ENCODE measurements around the gene IRF2. TPM values are rescaled to one million over a fixed set of nuclear protein-coding genes. Genes with fewer than 3 reads are reported as not detected.

The IRF2 gene
- total and polyA plus RNA-seq, 2 of the 8 experiments (the other 6 are each of a cell fraction or from before 2014, with no cell fraction given): 13.8 to 17.0 TPM

- Histone ChIP-seq H4K91ac (replicated peaks; ENCODE audit: insufficient read length, low read length) (no peak overlapping the region), H3K27ac (ENCODE audit: low read depth, low read length) (no peak overlapping the region), H3K9ac (replicated peaks in 1 of 4; ENCODE audit: extremely low read depth in 1 of 4, low read depth in 3 of 4, low read length in 3 of 4) (no peak overlapping the region), H2BK12ac (ENCODE audit: low read depth, low read length) (no peak overlapping the region; the same call in 1 of the 2 replicates), H4K8ac (ENCODE audit: extremely low read depth, insufficient read depth, low read length) (no peak overlapping the region), H2BK20ac (ENCODE audit: low read length) (no peak overlapping the region), H3K4me2 (ENCODE audit: insufficient read depth in 1 of 2, low read depth in 2 of 2, low read length in 2 of 2) (no peak overlapping the region), H3K4ac (replicated peaks; ENCODE audit: insufficient read length, low read depth, low read length) (no peak overlapping the region), H2AFZ (ENCODE audit: low read length) (no peak overlapping the region), H2BK120ac (replicated peaks; ENCODE audit: low read depth, low read length) (no peak overlapping the region), H3K23me2 (ENCODE audit: low read depth, low read length) (no peaks in the 10 kb centered on the region), H3K18ac (ENCODE audit: extremely low read depth, low read length) (no peak overlapping the region), H3K9me3 (ENCODE audit: insufficient read depth in 2 of 2, low read depth in 1 of 2, low read length in 1 of 2) (no peaks in the 10 kb centered on the region), H4K5ac (ENCODE audit: insufficient read length, low read depth, low read length) (no peak overlapping the region), H2BK15ac (ENCODE audit: low read length) (no peak overlapping the region), H3K23ac (ENCODE audit: insufficient read length) (no peak overlapping the region), H3K4me3 (ENCODE audit: extremely low read depth in 1 of 4, insufficient read depth in 2 of 4, low read depth in 3 of 4, low read length in 4 of 4) (no peak overlapping the region), H3K14ac (ENCODE audit: insufficient read length) (no peak overlapping the region), H3K56ac (replicated peaks; ENCODE audit: insufficient read length, low read depth, low read length) (no peak overlapping the region), H3K79me1 (ENCODE audit: low read depth, low read length) (no peaks in the 10 kb centered on the region; the same call in 1 of the 2 replicates), H3K4me1 (replicated peaks in 1 of 4; ENCODE audit: control insufficient read depth in 3 of 4, insufficient read depth in 4 of 4, low read length in 3 of 4) (peaks cover 3 to 13% (median 8%) of the 10 kb centered on the region in 4 experiments; a peak in 6 of 7 replicates), H3K79me2 (ENCODE audit: control insufficient read depth in 1 of 2, insufficient read depth in 2 of 2, low read length in 2 of 2) (no peaks in the 10 kb centered on the region), H3K27me3 (replicated peaks in 1 of 4; ENCODE audit: control insufficient read depth in 3 of 4, extremely low read depth in 1 of 4, insufficient read depth in 3 of 4, low read length in 3 of 4) (no peaks in the 10 kb centered on the region), H2BK5ac (ENCODE audit: low read depth, low read length) (no peak overlapping the region), H4K20me1 (replicated peaks in 1 of 2; ENCODE audit: control insufficient read depth in 1 of 2, insufficient read depth in 2 of 2, low read length in 2 of 2) (no peaks in the 10 kb centered on the region), H3K36me3 (ENCODE audit: control insufficient read depth in 2 of 4, insufficient read depth in 4 of 4, low read length in 3 of 4) (peaks cover 0 to 21% (median 3%) of the 10 kb centered on the region in 4 experiments; a peak in 4 of 8 replicates), H2AK5ac (ENCODE audit: low read depth, low read length) (no peak overlapping the region)
- WGBS, 2 experiments (ENCODE audit: extremely low coverage in 1 of 2, insufficient coverage in 1 of 2, insufficient read length in 1 of 2, insufficient replicate concordance in 2 of 2, low coverage in 1 of 2, low lambda C conversion rate in 2 of 2, missing lambda C conversion rate in 1 of 2): 94% methylated on average over 15 of the region's 15 CpGs; no CpG with 5 or more reads in 1 of the 2 experiments
- DNase-seq (ENCODE audit: low read depth in 1 of 2, low spot score in 2 of 2): no peak
- ChIA-PET CTCF (ENCODE audit: partially characterized antibody) (no interaction called here), POLR2A (ENCODE audit: partially characterized antibody) (no interaction called here)
- no peak for FAIRE-seq
- no peak for TF ChIP-seq BACH1 (IDR thresholded peaks at IDR 0.05; ENCODE audit: low read length)
- TF ChIP-seq CHD2 (IDR thresholded peaks at IDR 0.05; ENCODE audit: low read length): no peak
- no peak for TF ChIP-seq HDAC6 (IDR thresholded peaks at IDR 0.05; ENCODE audit: low read depth, low read length)
- no peak for TF ChIP-seq JUN (IDR thresholded peaks at IDR 0.05; ENCODE audit: low read depth, low read length)
- no peak for TF ChIP-seq GABPA (IDR thresholded peaks at IDR 0.05; ENCODE audit: borderline replicate concordance, insufficient read depth, low read length)
- no peak for TF ChIP-seq CBX8 (IDR thresholded peaks at IDR 0.05; ENCODE audit: borderline replicate concordance, low read depth, low read length)
- no peak for TF ChIP-seq SIX5 (IDR thresholded peaks at IDR 0.05; ENCODE audit: low read depth, low read length)
- no peak for TF ChIP-seq E2F6 (IDR thresholded peaks at IDR 0.05)
- no peak for TF ChIP-seq USF2 (IDR thresholded peaks at IDR 0.05; ENCODE audit: low read length)
Measured at GRCh38 chr4:184396570-184397515, 77.5 kb downstream of the IRF2 start.
